Measurements from ENCODE around the gene PRR19.

DNA sequence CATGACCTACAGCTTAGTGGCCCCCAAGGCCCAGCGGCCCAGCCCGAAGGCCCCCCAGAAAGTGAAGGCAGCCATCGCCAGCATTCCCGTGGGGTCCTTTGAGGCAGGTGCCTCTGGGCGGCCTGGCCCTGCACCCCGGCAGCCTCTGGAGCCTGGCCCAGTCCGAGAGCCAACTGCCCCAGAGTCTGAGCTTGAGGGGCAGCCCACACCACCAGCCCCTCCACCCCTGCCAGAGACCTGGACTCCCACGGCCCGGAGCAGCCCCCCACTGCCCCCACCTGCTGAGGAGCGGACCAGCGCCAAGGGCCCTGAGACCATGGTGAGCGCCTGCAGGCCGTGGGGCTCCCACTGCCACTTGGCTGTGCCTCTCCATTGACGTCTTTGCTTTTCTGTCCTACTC, 9.0 kb upstream of the PRR19 start:
- TF ChIP-seq CTCF (IDR thresholded peaks at IDR 0.05; ENCODE audit: low read depth, low read length, poor library complexity, severe bottlenecking) (no peak), EZH2phosphoT487 (IDR thresholded peaks at IDR 0.05; ENCODE audit: borderline replicate concordance, low read length) (no peak)

Measured in DOHH2 (cell line).